Measurements from ENCODE around the gene DOLK.

GRCh38 chr9:128972956-128973355 is 25.6 kb upstream of the DOLK start:
- TF ChIP-seq CTCF (IDR thresholded peaks at IDR 0.05; ENCODE audit: low read length) (no peak), EZH2 (IDR thresholded peaks at IDR 0.05; ENCODE audit: borderline replicate concordance, low read length) (no peak)
